Keratinocyte (primary cell): ENCODE measurements around the gene HPS4. TPM values are rescaled to one million over a fixed set of nuclear protein-coding genes. Genes with fewer than 3 reads are reported as not detected.
"Not testable (repeated sequence)": the region's sequence is repeated elsewhere in the genome, so short reads cannot be mapped to it uniquely, and the experiment has no call there.

ENCODE experiments used
- DNase-seq: peaks from one replicate; pipeline ENCODE4 v3.0.0-alpha.2; 2011; ENCODE audit warnings: low read depth, missing footprints, low spot score
- FAIRE-seq: peaks from 2 replicates; lab custom pipeline; 2011; peaks lifted over from hg19 to GRCh38; lab: Jason Lieb, UNC
- H2AFZ ChIP-seq: 2 replicates; pipeline ENCODE4 v1.6.0; 2012; ENCODE audit warnings: low read length, control low read depth, inconsistent platforms; ENCODE audit not compliant: control insufficient read depth
- H3K27ac ChIP-seq: 2 replicates; pipeline ENCODE4 v1.5.1; 2011; ENCODE audit warnings: low read length; ENCODE audit not compliant: control insufficient read depth, insufficient read depth
- H3K27me3 ChIP-seq: 3 replicates; pipeline ENCODE4 v1.6.0; 2011; ENCODE audit warnings: low read length; ENCODE audit not compliant: control insufficient read depth, insufficient read depth; ENCODE audit errors: extremely low read depth
- H3K36me3 ChIP-seq, 2 experiments: 2 replicates in 1 of 2; 3 replicates in 1 of 2; pipeline ENCODE4 v1.5.1; 2011; ENCODE audit warnings: low read length in 2 of 2, mild to moderate bottlenecking in 1 of 2; ENCODE audit not compliant: control insufficient read depth in 2 of 2, insufficient read depth in 2 of 2; ENCODE audit errors: extremely low read depth in 1 of 2
- H3K4me1 ChIP-seq: 3 replicates; pipeline ENCODE4 v1.5.1; 2011; ENCODE audit warnings: low read length; ENCODE audit not compliant: control insufficient read depth, insufficient read depth; ENCODE audit errors: extremely low read depth
- H3K4me2 ChIP-seq: 3 replicates; pipeline ENCODE4 v1.6.0; 2011; ENCODE audit warnings: low read depth, low read length; ENCODE audit not compliant: control insufficient read depth, insufficient read depth; ENCODE audit errors: extremely low read depth
- H3K4me3 ChIP-seq, 3 experiments: fragments of 200-600 bp in 1 of 3; sonication (generic) in 1 of 3; 2 replicates in 2 of 3; 3 replicates in 1 of 3; pipeline ENCODE4 v1.5.1; 2011 to 2016; ENCODE audit warnings: low read length in 3 of 3, mild to moderate bottlenecking in 3 of 3, control low read depth in 2 of 3, inconsistent platforms in 1 of 3, low read depth in 1 of 3, mixed read lengths in 1 of 3, mixed run types in 1 of 3, moderate library complexity in 1 of 3; ENCODE audit not compliant: control insufficient read depth in 2 of 3, insufficient read depth in 2 of 3; ENCODE audit errors: extremely low read depth in 1 of 3
- H3K79me2 ChIP-seq: 2 replicates; pipeline ENCODE4 v1.6.0; 2012; ENCODE audit warnings: low read length; ENCODE audit not compliant: control insufficient read depth, insufficient read depth
- H3K9ac ChIP-seq: 3 replicates; pipeline ENCODE4 v1.6.0; 2011; ENCODE audit warnings: low read length; ENCODE audit not compliant: control insufficient read depth, insufficient read depth; ENCODE audit errors: extremely low read depth
- H3K9me1 ChIP-seq: 3 replicates; pipeline ENCODE4 v1.6.0; 2011; ENCODE audit warnings: low read length; ENCODE audit not compliant: control insufficient read depth, insufficient read depth; ENCODE audit errors: extremely low read depth
- H3K9me3 ChIP-seq: 2 replicates; pipeline ENCODE4 v1.5.1; 2012; ENCODE audit warnings: low read depth, low read length; ENCODE audit not compliant: control insufficient read depth
- H4K20me1 ChIP-seq: 3 replicates; pipeline ENCODE4 v1.6.0; 2011; ENCODE audit warnings: low read length; ENCODE audit not compliant: control insufficient read depth, insufficient read depth; ENCODE audit errors: extremely low read depth
- CTCF ChIP-seq, 3 experiments: IDR thresholded peaks in 1 of 3; conservative IDR thresholded peaks in 1 of 3; optimal IDR thresholded peaks in 1 of 3; 2 replicates in 2 of 3; 3 replicates in 1 of 3; pipeline versions ENCODE3 to v1.5.1; 2011; ENCODE audit warnings: low read length in 3 of 3, mild to moderate bottlenecking in 3 of 3, moderate library complexity in 2 of 3, control low read depth in 1 of 3, inconsistent platforms in 1 of 3; ENCODE audit not compliant: insufficient read depth in 2 of 3; ENCODE audit errors: extremely low read depth in 1 of 3
- EZH2 ChIP-seq: IDR thresholded peaks from one replicate; pipeline ENCODE4 v1.6.1; 2012; ENCODE audit warnings: inconsistent platforms, mild to moderate bottlenecking, low read length, moderate library complexity
- dilution Hi-C: fragments of 300-500 bp; cut with MboI; formaldehyde crosslinking; loops from one replicate; pipeline ENCODE4 v1.7.0; 2020; ENCODE audit warnings: low sequenced_read_pairs; ENCODE audit not compliant: extremely low pct_ligation_motif_present
- polyA minus RNA-seq, 3 experiments: library from RNA; depleted of rRNA, polyadenylated mRNA; stranded (reverse); fragments of >200 nt; gene quantifications; 1 replicate in 1 of 3; 2 replicates in 1 of 3; 3 replicates in 1 of 3; pipeline ENCODE4 v1.2.3, GENCODE V29; 2011
- polyA plus RNA-seq, 5 experiments: library from polyadenylated mRNA; depleted of rRNA in 3 of 5; stranded (reverse) in 3 of 5; stranded (forward) in 1 of 5; unstranded in 1 of 5; fragments of >200 nt; gene quantifications; 1 replicate in 1 of 5; 2 replicates in 3 of 5; 3 replicates in 1 of 5; pipeline versions ENCODE4 v1.2.1 to v1.2.3, GENCODE V29; 2011 to 2012; ENCODE audit warnings: missing spikeins in 2 of 5, low read depth in 1 of 5, low replicate concordance in 1 of 5

Gene HPS4
- polyA plus RNA-seq (15.3 to 21.5 TPM (median 21.3 TPM) in 3 replicates), polyA minus RNA-seq (15.9 to 45.2 TPM (median 27.2 TPM) in 3 replicates)
- polyA plus RNA-seq (2011; ENCODE audit: low read depth), result 16.5 TPM
- polyA plus RNA-seq (2011; cell fraction: cytosol; rRNA removed), result 16.2 and 18.5 TPM in 2 replicates
- 49.8 and 53.8 TPM in 2 replicates for polyA plus RNA-seq (2011; cell fraction: nucleus; rRNA removed)
- 15.7 and 19.2 TPM in 2 replicates for polyA plus RNA-seq (2012; ENCODE audit: low replicate concordance)
- 21.3 TPM for polyA minus RNA-seq (2011; cell fraction: cytosol; rRNA and poly(A)+ RNA removed)
- polyA minus RNA-seq (2011; cell fraction: nucleus; rRNA and poly(A)+ RNA removed), result 23.3 and 29.4 TPM in 2 replicates

DNA sequence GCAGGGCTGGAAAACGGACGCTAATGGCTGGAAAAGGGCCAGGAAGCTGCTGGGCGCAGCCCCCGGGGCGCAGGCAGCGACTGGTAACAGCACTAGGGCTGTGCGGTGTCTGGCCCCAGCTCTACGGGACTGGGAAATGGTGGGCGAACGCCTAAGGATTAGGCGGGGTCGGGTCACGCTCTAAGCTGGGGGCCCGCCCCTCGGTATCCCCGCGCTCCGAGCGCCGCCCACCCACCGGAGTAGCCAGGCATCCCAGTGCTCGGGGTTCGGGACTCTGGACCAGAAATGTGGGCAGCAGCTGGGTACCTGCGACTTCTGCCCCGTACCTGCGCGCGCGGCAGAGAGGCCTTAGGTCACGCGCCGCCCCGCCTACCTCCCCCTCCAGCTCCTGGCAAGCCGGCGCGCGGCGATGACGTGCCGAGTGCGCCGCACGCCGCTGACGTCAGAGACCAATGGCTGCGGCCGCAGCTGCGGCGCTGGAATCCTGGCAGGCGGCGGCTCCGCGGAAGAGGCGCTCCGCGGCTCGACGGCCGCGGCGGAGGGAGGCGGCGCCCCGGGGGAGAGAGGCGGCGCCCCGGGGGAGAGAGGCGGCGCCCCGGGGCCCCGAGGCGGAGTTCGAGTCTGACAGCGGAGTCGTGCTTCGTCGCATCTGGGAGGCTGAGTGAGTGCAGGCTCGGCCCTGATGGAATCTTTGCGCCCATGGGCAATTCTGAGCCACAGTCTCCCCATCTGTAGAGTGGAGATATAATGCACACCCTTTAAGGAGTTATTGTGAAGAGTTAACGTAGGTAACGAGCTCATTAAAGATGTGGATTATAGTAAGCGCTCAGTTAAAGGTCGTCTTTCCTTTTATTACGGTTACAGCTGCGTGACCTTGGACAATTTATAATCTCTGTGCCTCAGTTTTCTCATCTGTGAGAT, at the start of gene HPS4, which contains the start of gene SRRD:
TSS of gene HPS4 (minus strand) at position 345 of the 921 bp plus-strand sequence. CDS start 2,021 bp downstream, outside the sequence.
TSS of gene SRRD (plus strand) at position 439 of the 921 bp plus-strand sequence. CDS start at position 453, 14 bp downstream.
- H3K27me3 ChIP-seq, result no peaks in the 10 kb centered on the region

DNA sequence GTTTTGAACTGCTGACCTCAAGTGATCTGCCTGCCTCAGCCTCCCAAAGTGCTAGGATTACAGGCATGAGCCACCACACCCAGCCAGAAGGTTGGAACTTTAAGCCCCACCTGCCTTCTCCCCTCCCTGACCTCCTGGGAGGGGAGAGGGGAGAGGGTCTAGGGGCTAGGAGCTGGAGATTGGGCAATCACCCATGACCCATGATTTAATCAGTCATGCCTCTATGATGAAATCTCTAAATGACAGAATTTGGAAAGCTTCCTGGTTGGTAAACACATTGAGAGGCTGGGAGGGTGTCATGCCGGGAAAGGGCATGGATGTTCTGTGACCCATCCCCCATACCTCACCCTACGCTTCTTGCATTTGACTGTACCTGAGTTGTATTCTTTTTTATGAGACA, 45.8 kb upstream of the HPS4 start:
- DNase-seq (no peak), FAIRE-seq (no peak)
- H4K20me1 ChIP-seq, result no peaks in the 10 kb centered on the region
- no peaks in the 10 kb centered on the region for H3K9me1 ChIP-seq
- no peak overlapping the region for H3K27ac ChIP-seq
- no peaks in the 10 kb centered on the region for H3K27me3 ChIP-seq
- H2AFZ ChIP-seq, result no peak overlapping the region
- H3K36me3 ChIP-seq, result peaks cover 6 to 21% of the 10 kb centered on the region in 2 experiments
- peaks cover 8% of the 10 kb centered on the region for H3K4me1 ChIP-seq
- no peaks in the 10 kb centered on the region for H3K9me3 ChIP-seq
- H3K4me2 ChIP-seq, result no peak overlapping the region
- no peak overlapping the region for H3K4me3 ChIP-seq
- no peak for TF ChIP-seq CTCF (optimal IDR thresholded peaks at IDR 0.05 in 1 of 3, IDR thresholded peaks at IDR 0.05 in 1 of 3, conservative IDR thresholded peaks at IDR 0.05 in 1 of 3; ENCODE audit: extremely low read depth in 1 of 3, insufficient read depth in 2 of 3, low read length in 3 of 3)
- no peak for TF ChIP-seq EZH2
- dilution Hi-C loops, result no loop called here
- no peak overlapping the region for H3K9ac ChIP-seq
- H3K79me2 ChIP-seq, result no peaks in the 10 kb centered on the region

More for the DNA sequence above, at the start of gene HPS4, which contains the start of gene SRRD:
- no peaks in the 10 kb centered on the region for H4K20me1 ChIP-seq
- peak within 1 kb of the TSS; percentile 87 for H2AFZ ChIP-seq
- FAIRE-seq (peak; percentile 32), DNase-seq (no peak)
- H3K79me2 ChIP-seq, result peaks cover 39% of the 10 kb centered on the region
- H3K9ac ChIP-seq, result peak within 1 kb of the TSS; percentile 94
- H3K4me3 ChIP-seq, result peak within 1 kb of the TSS; percentile 79 to 98 (median 97)
- H3K36me3 ChIP-seq, result peaks cover 5 to 14% of the 10 kb centered on the region in 2 experiments
- peak within 1 kb of the TSS; percentile 94 for H3K4me2 ChIP-seq
- no peaks in the 10 kb centered on the region for H3K9me1 ChIP-seq
- dilution Hi-C loops, result no loop called here
- peaks cover 54% of the 10 kb centered on the region for H3K4me1 ChIP-seq
- H3K9me3 ChIP-seq, result no peaks in the 10 kb centered on the region
- peak within 1 kb of the TSS; percentile 89 for H3K27ac ChIP-seq
- no peak for TF ChIP-seq CTCF (optimal IDR thresholded peaks at IDR 0.05 in 1 of 3, IDR thresholded peaks at IDR 0.05 in 1 of 3, conservative IDR thresholded peaks at IDR 0.05 in 1 of 3; ENCODE audit: extremely low read depth in 1 of 3, insufficient read depth in 2 of 3, low read length in 3 of 3)
- TF ChIP-seq EZH2, result no peak

GRCh38 chr22:26528518-26528917, 44.9 kb upstream of the HPS4 start:
- dilution Hi-C loops, FAIRE-seq, H3K27ac ChIP-seq: not testable (repeated sequence)

More at GRCh38 chr22:26528518-26528917, 44.9 kb upstream of the HPS4 start:
- H3K9me3 ChIP-seq, H4K20me1 ChIP-seq, H3K4me3 ChIP-seq, H3K9me1 ChIP-seq, H3K9ac ChIP-seq, H2AFZ ChIP-seq, DNase-seq, H3K27me3 ChIP-seq, H3K4me1 ChIP-seq, H3K4me2 ChIP-seq, H3K79me2 ChIP-seq: not testable (repeated sequence)
- peaks cover 6 to 21% of the 10 kb centered on the region in 2 experiments for H3K36me3 ChIP-seq
